GM21786 (cell line): ENCODE measurements around the gene MDGA2.

Experiments
- ATAC-seq: cut with Tn5 transposase; IDR thresholded peaks from one replicate; pipeline ENCODE4 v1.9.1; 2021; ENCODE audit not compliant: unreplicated experiment

The MDGA2 gene

DNA sequence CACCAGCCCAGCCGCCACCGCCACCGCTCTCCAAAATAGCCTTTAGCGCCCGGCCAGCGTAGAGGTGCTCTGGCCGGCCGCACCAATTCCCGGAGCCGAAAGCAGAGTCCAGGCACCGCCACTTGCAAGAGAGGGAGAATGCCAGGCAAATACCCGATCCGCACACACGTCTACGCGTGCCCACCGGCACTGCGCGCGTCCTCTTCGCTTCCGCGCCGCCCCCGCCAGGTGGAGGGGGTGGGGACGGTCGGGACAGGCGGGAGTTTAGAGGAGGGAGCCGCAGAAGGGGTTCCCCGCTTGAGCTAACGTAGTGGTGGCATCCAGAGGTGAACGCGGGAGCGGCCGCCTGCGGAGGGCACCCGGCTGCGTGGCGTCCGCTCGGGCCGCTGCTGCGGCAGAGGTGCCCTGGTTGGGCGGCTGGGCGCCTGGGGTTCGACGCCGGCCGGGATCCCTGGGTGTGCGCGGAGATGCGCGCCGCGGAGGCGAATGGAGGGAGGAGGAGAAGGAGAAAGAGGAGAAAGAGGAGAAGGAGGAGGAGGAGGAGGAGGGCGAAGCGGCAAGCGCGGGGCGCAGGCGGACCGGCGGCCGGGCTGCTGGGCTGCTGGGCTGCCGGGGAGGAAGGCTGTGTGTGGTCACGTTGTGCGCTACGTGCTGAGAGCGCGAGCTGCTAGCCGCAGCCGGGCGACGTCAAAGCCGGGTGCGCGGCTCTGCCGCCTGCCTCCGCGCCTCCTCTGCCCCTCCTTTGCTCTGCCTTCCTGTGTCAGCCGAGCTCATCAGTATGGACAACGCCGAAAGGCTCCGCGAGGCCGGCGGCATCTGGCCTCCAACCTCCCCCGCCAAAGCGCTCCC is at the start of gene MDGA2:
Gene MDGA2, minus strand, starts transcription at position 140 of the 849 bp plus-strand sequence.
- no peak for ATAC-seq

DNA sequence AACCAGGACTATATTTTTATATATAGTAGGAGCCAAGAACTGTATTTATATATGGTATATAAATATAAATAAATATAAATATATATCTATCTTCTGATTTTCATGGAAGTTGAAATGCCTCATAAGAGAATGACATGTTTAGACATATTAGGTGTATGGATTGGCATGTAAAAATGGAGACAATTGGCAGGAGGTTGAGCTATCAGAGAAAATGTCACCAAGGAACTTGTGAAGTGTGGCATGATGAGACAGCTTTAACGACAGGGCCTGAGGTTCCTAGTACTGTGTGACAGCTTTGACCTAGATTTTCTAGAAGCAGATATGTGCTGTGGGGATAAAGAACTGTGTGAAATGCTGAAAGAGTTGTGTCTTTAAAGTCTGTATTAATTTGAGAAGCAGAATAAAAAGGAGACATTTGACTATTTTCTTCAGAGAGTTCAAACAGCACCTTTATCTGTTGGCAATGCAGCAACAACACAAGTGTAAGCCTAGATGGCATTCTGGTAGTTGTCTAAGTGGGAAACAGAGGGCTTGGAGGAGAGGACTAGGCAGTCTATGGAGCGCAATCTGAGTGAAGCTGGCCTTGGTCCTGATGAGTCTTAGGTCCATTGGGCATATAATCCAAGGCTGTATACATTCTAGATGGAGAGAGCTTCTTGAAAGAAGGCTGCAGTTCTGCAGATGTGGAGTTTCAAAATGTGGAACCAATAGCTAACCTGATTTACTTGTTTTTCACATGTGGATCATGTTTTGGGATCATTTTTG is 47.7 kb upstream of the MDGA2 start:
- ATAC-seq: no peak

DNA sequence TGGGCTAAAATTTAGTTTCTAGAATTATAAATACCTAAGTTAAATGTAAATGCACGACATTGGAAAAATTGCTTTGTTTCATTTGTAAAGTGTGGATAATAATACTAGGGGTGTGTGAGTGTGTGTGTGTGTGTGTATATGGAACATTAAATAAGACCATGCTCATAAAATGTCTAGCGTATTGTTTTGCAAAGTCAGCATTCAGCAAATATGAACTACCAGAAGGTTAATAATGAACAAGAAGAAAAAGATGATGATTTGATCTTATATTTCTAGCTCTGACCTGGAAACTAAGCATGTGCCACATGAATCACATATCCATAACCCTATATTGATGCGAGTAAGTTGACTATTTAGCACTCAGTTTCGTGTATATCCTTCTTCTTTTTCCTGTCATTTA is 44.9 kb upstream of the MDGA2 start:
- no peak for ATAC-seq

DNA sequence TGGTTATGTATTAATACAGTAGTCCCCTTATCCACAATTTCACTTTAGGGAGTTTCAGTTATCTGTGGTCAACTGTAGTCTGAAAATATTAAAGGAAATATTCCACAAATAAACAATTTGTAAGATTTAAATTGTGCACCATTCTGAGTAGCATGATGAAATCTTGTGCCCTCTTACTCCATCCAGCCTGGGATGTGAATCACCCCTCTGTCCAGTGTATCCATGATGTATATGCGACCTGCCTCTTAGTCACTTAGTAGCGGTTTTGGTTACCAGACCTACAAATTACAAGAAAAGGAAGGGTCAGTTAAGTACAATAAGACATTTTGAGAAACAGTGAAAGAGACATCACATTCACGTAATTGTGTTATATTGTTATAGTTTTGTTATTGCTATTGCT is 39.9 kb upstream of the MDGA2 start:
- ATAC-seq: no peak

DNA sequence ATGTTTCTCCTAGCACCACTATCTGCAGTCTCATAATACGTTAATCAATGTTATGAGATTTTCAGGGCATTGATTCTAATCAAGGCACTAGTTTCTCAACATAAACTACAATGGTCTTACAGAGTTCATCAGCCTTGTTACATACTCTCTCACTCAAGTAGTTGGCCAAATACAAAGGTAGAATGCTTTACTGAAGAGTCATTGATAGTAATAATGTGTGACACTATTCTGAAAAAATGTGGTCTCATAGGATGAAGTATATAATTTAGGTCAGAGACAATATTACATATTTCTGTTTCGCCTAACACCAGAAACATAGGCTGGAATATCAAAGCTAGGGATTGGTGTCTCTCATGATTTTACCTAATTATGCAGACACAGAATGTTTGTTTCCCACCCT is 35.2 kb upstream of the MDGA2 start:
- ATAC-seq: no peak

DNA sequence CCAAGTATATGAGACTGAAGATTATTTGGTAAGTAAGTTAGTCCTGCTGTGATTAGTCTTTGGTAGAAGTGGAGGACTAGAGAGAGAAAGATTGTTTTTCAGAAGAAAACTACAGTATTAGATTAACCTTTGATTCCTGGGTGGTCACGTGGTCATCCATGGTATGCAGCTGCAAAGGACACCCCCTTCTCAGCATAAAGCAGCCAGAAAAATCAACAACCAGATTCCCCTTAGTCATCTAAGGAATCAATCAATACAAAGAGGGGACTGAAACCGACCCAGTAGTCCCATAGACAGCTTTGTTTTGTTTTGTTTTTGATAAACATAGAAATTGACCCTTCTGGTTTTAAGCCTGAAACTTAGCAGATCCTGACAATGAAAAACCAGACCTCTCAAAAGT is 30.3 kb upstream of the MDGA2 start:
- no peak for ATAC-seq

DNA sequence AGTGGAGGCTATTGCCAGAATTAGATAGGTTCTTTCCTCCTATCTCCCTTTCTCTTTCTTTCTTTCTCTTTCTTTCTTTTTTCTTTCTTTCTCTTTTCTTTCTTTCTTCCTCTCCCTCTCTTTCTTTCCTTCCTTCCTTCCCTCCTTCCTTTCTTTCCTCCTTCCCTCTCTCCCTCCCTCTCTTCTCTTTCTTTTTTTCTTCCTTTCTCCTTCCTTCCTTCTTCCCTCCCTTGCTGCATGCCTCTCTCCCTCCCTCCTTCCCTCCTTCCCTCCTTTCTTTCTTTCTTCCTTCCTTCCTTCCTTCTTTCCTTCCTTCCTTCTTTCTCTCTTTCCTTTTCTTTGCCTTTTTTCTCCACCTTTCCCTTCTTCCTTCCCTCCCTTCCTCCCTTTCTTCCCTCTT is 16.4 kb upstream of the MDGA2 start:
- ATAC-seq: no peak

DNA sequence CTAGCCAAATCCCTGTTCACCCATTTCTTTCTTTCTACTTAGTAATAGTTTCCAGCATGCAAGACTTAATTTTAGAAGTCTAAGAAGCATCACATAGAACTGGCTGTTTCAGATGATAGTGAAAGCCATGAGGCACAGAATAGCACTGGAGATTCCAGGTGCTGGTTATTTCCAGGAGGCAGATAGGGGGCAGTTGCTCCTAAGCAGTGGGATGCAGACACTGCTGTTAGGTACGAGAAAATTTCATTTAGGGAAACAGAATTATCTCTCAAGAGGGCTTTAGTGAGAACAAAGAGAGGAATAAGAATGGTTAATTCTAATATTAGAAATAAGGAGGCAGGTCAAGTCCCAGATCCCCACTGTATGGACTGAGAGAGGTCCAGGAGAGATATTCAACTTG is 3.6 kb upstream of the MDGA2 start:
- ATAC-seq: no peak

DNA sequence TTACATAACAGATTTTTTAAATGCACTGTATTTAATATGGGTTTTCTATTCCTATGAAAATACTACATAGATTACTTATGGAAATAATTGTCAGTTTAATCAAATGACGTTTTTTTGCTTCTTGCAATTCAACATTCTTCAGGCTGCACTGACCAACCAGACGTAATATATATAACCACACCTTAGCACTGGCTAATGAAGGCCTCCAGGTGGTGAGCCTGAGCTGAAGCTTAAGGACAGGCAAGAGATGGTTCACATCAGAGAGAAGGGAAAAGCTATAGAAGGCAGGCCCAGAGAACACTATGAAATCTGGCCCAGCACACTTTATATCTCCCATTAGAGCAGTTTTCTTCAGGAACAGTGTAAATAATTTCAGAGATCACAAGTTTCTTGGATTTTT is 2.8 kb upstream of the MDGA2 start:
- no peak for ATAC-seq

DNA sequence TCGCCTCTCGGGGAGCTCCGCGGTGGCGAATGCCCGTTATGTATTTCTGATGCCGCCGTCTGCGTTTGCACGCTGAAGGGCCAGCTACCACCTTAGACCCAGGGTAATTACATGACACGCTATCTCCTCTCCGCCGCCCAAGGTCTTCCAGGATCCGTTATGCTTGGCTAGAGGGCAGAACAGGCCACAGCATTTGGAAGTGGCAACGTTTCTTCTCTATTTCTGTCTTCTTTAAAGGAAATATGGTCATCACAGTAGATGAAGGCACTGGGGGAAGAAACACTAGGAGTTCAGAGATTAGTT is 861 bp upstream of the MDGA2 start:
- no peak for ATAC-seq

DNA sequence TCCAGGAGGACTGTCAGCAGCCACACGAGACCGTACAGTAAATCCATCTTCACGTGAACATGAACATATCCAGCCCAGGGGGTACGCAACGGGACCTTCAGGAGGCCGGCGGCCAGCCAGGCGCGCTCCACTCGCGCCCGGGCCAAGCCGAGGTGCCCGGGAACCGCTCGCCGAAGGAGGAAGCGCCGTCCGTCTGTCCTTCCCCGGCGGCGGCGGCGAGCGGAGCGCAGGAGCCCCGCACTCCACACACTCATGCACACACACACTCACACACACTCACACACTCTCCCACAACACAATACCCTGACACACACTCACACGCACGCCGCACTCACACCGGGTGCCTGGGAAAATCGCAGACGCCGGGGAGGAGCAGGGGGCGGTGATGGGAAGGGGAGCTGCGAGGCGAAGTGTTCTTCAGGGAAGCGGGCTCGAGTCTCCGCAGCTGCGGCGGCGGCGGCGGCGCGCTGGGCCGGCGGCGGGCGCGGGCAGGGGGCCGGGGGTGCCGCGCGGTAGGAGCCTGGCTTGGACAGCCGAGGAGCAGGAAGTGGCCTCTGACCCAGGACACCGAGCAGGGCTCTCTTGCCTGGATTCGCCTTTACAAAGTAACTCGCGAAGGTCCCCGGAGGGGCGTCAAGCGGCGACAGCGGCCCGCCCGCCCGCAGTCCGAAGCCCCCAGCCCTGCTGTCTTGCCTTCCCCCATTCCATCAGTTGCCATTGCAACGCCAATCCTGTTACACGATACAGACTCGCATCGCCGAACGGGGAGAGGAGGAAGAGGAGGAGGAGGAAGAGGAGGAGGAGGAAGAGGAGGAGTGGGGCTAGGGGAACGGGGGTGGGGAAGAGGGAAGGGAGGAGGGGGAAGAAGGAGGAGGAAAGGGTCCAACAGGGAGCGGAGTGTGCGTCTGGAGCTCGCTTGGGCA is 601 bp downstream of the MDGA2 start:
- ATAC-seq: no peak

DNA sequence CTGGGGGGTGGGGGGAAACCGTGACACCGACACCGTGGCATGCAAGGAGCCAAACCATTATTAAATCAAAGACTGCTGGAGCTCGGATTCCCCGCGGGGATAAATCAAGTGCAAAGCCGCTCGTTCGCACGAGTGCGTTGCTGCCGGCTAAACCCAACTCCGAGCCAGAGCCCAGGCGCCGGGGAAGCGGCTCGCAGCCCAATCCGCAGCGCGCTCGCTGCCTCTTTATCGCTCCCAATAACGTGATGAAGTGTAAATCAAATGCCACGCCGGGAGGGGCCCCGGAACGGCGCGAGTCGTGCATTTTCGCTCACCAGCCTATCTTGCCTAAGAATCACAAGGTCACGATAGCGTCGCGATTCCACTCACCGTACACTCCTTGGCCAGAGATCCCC is 1.3 kb downstream of the MDGA2 start:
- ATAC-seq: no peak

DNA sequence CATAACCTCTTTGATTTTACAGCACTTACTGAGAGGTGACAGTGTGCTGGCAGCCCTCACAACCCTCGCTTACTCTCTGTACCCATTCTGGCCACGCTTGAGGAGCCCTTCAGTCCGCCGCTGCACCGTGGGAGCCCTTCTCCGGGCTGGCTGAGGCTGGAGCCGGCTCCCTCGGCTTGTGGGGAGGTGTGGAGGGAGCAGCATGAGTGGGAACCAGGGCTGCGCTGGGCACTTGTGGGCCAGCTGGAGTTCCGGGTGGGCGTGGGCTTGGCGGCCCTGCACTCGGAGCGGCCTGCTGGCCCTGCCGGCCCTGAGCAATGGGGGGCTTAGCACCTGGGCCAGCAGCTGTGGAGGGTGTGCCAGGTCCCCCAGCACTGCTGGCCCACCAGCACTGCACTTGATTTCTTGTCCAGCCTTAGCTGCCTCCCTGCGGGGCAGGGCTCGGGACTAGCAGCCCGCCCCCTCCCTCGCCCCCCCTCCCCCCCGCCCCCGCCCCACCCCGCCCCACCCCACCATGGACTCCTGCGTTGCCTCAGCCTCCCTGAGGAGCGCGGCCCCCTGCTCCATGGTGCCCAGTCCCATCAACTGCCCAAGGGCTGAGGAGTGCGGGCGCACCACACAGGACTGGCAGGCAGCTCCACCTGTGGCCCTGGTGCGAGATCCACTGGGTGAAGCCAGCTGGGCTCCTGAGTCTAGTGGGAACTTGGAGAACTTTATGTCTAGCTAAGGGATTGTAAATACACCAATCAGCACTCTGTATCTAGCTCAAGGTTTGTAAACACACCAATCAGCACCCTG is 9.9 kb downstream of the MDGA2 start:
- ATAC-seq: no peak

DNA sequence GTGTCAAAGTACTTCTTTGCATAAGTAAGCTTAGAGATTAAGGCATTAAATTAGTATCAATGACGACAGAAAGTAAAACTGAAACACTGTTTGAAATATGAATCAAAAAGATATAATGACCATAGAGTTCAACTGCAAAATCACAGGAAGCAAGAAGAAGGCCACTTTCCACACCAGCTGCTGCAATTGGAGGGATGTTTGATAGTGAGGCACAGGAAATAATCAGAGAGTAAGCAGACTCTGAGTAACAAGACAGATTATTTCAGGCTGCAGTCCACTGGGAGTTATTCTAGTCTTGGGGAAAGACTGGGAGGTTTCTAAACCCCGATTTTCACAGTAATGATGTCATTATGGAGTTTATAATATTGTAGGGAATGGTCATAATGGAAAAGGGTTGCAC is 12.9 kb downstream of the MDGA2 start:
- ATAC-seq: no peak

DNA sequence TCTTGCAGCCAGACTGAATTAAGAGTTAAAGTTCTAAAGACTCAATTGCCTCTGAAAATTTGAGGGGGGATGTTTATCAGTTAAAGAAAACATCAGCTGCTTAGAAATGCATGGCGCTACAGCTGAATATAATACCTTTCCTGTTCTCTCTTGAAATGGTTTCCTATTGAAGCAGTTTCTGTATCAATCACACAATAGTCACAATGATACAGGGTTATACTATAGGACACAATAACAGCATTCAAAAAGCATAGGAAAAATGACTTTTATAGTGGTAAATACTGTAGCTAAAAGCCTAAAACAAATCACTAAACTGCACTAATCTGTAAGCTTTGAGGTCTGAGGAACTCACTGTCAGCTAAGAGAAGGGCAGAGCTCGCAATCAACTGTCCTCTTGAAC is 15.2 kb downstream of the MDGA2 start:
- no peak for ATAC-seq

DNA sequence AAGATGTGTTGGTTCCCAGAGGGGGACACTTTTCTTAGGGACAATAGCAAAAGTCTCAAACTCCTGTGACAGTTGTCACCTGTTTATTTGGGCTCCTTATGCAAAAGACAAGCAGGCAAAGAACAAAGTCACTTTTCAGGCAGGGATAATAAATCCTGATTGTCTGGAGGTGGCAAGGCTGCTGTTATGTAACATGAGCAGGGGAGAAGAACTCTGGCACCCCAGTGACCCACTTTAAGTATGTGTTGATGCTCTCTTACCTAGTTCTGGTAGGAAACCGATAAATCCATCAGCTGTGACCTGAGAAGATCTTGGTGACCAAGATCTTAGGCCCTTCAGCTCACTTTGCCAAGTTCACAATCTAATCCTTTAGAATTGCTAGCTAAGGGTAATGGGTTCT is 17.4 kb downstream of the MDGA2 start:
- no peak for ATAC-seq

DNA sequence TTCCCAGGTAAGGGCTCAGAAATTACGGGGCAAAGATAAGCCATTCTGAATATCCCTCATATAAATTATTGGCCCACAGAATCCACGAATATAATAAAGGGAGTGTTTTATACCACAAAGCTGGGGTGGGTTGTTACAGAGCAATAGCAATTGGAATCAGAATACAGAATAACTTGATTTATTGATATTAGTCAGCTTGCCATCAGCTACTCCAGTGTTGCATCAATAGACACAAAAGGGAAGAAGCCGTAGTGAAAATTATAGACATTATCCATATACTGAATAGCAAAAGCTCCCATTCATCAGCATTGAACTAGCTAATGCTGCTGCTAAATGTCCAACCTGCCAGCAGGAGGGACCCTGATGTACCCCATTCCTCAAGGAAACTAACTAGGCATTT is 18.3 kb downstream of the MDGA2 start:
- ATAC-seq: no peak

DNA sequence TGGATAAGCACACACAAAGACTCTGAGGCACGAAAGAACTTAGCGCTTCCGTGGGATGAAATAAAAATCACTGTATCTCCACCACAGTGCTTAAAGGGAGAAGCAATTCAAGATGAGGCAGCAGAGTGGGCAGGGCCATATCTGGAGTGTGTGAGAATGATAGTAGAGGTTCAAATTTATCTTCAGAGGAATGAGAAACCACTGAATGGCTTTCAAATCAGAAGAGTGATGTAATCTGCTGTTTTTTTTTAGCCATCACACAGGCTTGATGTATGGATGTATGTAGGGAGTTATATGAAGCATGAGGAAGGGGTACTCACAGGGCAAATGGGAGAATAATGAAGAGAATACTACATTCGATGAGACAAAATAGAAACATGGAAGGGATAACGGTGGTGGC is 24.1 kb downstream of the MDGA2 start:
- ATAC-seq: no peak

DNA sequence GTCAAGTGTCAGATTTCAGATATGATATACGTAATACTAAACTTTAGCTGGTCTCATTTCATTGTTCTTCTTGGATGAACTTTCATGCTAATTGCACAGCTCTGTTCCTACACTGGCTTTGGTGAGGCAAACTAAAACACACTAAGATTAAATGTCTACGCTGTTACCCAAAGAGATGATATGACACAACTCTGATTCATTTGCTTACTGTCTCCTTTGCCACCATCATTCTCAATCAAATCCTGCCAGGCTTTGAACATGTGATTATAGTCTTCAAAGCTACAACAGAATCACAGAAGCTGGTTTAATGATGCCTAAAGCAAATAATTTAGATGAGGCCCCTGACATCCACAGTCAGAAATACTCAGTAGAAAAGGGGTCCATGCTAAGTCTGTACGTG is 37.7 kb downstream of the MDGA2 start:
- ATAC-seq: no peak

DNA sequence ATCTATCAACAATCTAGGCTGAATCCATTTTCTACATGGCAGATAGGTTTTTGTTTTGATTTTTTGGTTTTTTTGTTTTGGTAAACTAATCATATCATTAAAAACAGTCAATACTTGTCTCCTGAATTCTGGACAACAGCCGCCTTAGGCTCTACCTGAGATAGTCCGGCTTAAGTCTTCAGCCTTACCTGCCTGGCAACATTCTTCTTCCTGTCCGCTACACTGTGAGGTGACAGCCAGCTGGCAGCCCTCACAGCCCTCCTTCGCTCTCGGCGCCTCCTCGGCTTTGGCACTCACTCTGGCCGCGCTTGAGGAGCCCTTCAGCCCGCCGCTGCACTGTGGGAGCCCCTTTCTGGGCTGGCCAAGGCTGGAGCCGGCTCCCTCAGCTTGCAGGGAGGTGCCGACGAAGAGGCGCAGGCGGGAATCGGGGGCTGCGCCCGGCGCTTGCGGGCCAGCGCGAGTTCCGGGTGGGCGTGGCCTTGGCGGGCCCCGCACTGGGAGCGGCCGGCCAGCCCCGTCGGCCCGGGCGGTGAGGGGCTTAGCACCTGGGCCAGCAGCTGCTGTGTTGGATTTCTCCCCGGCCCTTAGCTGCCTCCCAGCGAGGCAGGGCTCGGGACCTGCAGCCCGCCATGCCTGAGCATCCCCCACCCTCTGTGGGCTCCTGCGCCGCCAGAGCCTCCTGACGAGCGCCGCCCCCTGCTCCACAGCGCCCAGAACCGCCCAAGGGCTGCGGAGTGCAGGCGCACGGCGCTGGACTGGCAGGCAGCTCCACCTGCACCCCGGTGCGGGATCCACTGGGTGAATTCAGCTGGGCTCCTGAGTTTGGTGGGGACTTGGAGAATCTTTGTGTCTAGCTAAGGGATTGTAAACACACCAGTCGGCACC is 49.0 kb downstream of the MDGA2 start:
- no peak for ATAC-seq
